SK-N-DZ (cell line): ENCODE measurements around the gene IGLL1.
A peak's percentile ranks its signal among the peaks of the same experiment; 100 is the strongest.
"Not testable (repeated sequence)": the region's sequence is repeated elsewhere in the genome, so short reads cannot be mapped to it uniquely, and the experiment has no call there.

Source experiments
- DNase-seq: peaks from one replicate; pipeline ENCODE4 v3.0.0-alpha.2; 2015; ENCODE audit warnings: low spot score

Gene IGLL1

GRCh38 chr22:23542391-23542790 is 37.7 kb downstream of the IGLL1 start:
- DNase-seq = not testable (repeated sequence)

- not testable (repeated sequence) for DNase-seq
These were observed 38.2 kb downstream of the IGLL1 start for GRCh38 chr22:23541849-23542281.

- DNase-seq = not testable (repeated sequence)
These were observed 39.3 kb downstream of the IGLL1 start for GRCh38 chr22:23540837-23541236.

- DNase-seq = not testable (repeated sequence)
These were observed 40.3 kb downstream of the IGLL1 start for GRCh38 chr22:23539839-23540198.

- DNase-seq = peak; percentile 86
These were observed 40.8 kb downstream of the IGLL1 start for GRCh38 chr22:23539135-23539838.

GRCh38 chr22:23538696-23539030 is 41.4 kb downstream of the IGLL1 start:
- not testable (repeated sequence) for DNase-seq

GRCh38 chr22:23537830-23538695 is 42.0 kb downstream of the IGLL1 start:
- not testable (repeated sequence) for DNase-seq

- DNase-seq = no peak
These were observed 42.7 kb downstream of the IGLL1 start for GRCh38 chr22:23537416-23537815.

GRCh38 chr22:23536821-23537345 is 43.2 kb downstream of the IGLL1 start:
- no peak for DNase-seq

- not testable (repeated sequence) for DNase-seq
These were observed 44.1 kb downstream of the IGLL1 start for GRCh38 chr22:23535790-23536661.

- no peak for DNase-seq
These were observed 45.0 kb downstream of the IGLL1 start for GRCh38 chr22:23534851-23535717.

GRCh38 chr22:23534201-23534850 is 45.8 kb downstream of the IGLL1 start:
- peak; percentile 63 for DNase-seq

GRCh38 chr22:23533771-23534191 is 46.3 kb downstream of the IGLL1 start:
- DNase-seq = peak; percentile 53

GRCh38 chr22:23533328-23533762 is 46.7 kb downstream of the IGLL1 start:
- DNase-seq = peak; percentile 90

- DNase-seq = no peak
These were observed 47.4 kb downstream of the IGLL1 start for GRCh38 chr22:23532731-23533130.

- no peak for DNase-seq
These were observed 48.0 kb downstream of the IGLL1 start for GRCh38 chr22:23531966-23532705.

GRCh38 chr22:23531283-23531956 is 48.7 kb downstream of the IGLL1 start:
- DNase-seq = no peak

GRCh38 chr22:23530766-23531282 is 49.3 kb downstream of the IGLL1 start:
- DNase-seq = no peak
